ENCODE data around the gene DNAH5.

Gene DNAH5

DNA sequence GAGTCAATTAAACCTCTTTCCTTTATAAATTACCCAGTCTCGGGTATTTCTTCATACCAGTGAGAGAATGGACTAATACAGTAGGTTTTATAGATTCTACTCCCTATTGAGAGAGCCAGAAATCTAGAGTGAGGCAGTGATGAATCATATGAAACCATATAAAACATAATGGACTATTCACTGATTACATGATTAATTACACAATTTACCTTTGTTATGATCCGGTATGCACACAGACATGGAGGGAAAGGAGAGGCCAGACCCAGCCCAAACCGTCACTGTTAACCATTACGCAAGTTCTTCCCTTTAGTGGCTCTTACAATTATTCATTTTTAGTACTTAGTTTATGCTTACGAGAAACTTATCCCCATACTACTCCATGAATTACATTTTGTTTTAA is 205.0 kb downstream of the DNAH5 start:
- POLR2A ChIA-PET, result no interaction called here
- Histone ChIP-seq H3K27ac (ENCODE audit: insufficient read depth in 1 of 2, low read depth in 1 of 2, low read length in 2 of 2, poor library complexity in 1 of 2, severe bottlenecking in 2 of 2) (no peak overlapping the region), H3K36me3 (ENCODE audit: control insufficient read depth in 4 of 4, insufficient read depth in 4 of 4, low read length in 3 of 4) (no peaks in the 10 kb centered on the region), H3K4me3 (ENCODE audit: control insufficient read depth in 1 of 7, extremely low read depth in 1 of 7, insufficient read depth in 4 of 7, low read depth in 2 of 7, low read length in 6 of 7) (no peak overlapping the region), H3K4me1 (ENCODE audit: control extremely low read depth in 1 of 4, control insufficient read depth in 4 of 4, insufficient read depth in 4 of 4, low read length in 3 of 4) (no peaks in the 10 kb centered on the region), H3K9me3 (ENCODE audit: control extremely low read depth in 1 of 5, control insufficient read depth in 4 of 5, insufficient read depth in 2 of 5, low read depth in 1 of 5, low read length in 4 of 5) (peaks cover 0 to 2% (median 0%) of the 10 kb centered on the region in 5 experiments), H3K27me3 (replicated peaks in 2 of 5; ENCODE audit: control insufficient read depth in 4 of 5, insufficient read depth in 5 of 5, low read length in 4 of 5) (no peaks in the 10 kb centered on the region)
- no peak for DNase-seq
- WGBS (ENCODE audit: insufficient coverage), result 90% methylated on average over 2 of the region's 5 CpGs
- CTCF ChIA-PET, result no interaction called here

- no peak for DNase-seq
- H3K4me3 ChIP-seq (ENCODE audit: control insufficient read depth in 1 of 7, extremely low read depth in 1 of 7, insufficient read depth in 4 of 7, low read depth in 2 of 7, low read length in 6 of 7), result no peak overlapping the region
- no peaks in the 10 kb centered on the region for H3K27me3 ChIP-seq (replicated peaks in 2 of 5; ENCODE audit: control insufficient read depth in 4 of 5, insufficient read depth in 5 of 5, low read length in 4 of 5)
- WGBS (ENCODE audit: insufficient coverage), result 100% methylated on average over 7 of the region's 11 CpGs
- ChIA-PET POLR2A (no interaction called here), CTCF (no interaction called here)
- H3K27ac ChIP-seq (ENCODE audit: insufficient read depth in 1 of 2, low read depth in 1 of 2, low read length in 2 of 2, poor library complexity in 1 of 2, severe bottlenecking in 2 of 2), result no peak overlapping the region
- no peaks in the 10 kb centered on the region for H3K36me3 ChIP-seq (ENCODE audit: control insufficient read depth in 4 of 4, insufficient read depth in 4 of 4, low read length in 3 of 4)
- H3K9me3 ChIP-seq (ENCODE audit: control extremely low read depth in 1 of 5, control insufficient read depth in 4 of 5, insufficient read depth in 2 of 5, low read depth in 1 of 5, low read length in 4 of 5), result peaks cover 0 to 2% (median 0%) of the 10 kb centered on the region in 5 experiments
- no peaks in the 10 kb centered on the region for H3K4me1 ChIP-seq (ENCODE audit: control extremely low read depth in 1 of 4, control insufficient read depth in 4 of 4, insufficient read depth in 4 of 4, low read length in 3 of 4)
Measured at GRCh38 chr5:13735691-13736090, 208.8 kb downstream of the DNAH5 start.

GRCh38 chr5:13731121-13731628 is 213.3 kb downstream of the DNAH5 start:
- POLR2A ChIA-PET, result no interaction called here
- CTCF ChIA-PET, result no interaction called here
- no peak overlapping the region for H3K4me3 ChIP-seq (ENCODE audit: control insufficient read depth in 1 of 7, extremely low read depth in 1 of 7, insufficient read depth in 4 of 7, low read depth in 2 of 7, low read length in 6 of 7)
- H3K27ac ChIP-seq (ENCODE audit: insufficient read depth in 1 of 2, low read depth in 1 of 2, low read length in 2 of 2, poor library complexity in 1 of 2, severe bottlenecking in 2 of 2), result no peak overlapping the region
- H3K36me3 ChIP-seq (ENCODE audit: control insufficient read depth in 4 of 4, insufficient read depth in 4 of 4, low read length in 3 of 4), result no peaks in the 10 kb centered on the region
- H3K4me1 ChIP-seq (ENCODE audit: control extremely low read depth in 1 of 4, control insufficient read depth in 4 of 4, insufficient read depth in 4 of 4, low read length in 3 of 4), result no peaks in the 10 kb centered on the region
- H3K27me3 ChIP-seq (replicated peaks in 2 of 5; ENCODE audit: control insufficient read depth in 4 of 5, insufficient read depth in 5 of 5, low read length in 4 of 5), result no peaks in the 10 kb centered on the region
- WGBS (ENCODE audit: insufficient coverage), result 89% methylated on average over 3 of the region's 6 CpGs
- no peak for DNase-seq
- H3K9me3 ChIP-seq (ENCODE audit: control extremely low read depth in 1 of 5, control insufficient read depth in 4 of 5, insufficient read depth in 2 of 5, low read depth in 1 of 5, low read length in 4 of 5), result peaks cover 0 to 2% (median 0%) of the 10 kb centered on the region in 5 experiments

GRCh38 chr5:13708906-13709305 is 235.6 kb downstream of the DNAH5 start:
- H3K36me3 ChIP-seq (ENCODE audit: control insufficient read depth in 4 of 4, insufficient read depth in 4 of 4, low read length in 3 of 4), result no peaks in the 10 kb centered on the region
- no peak overlapping the region for H3K27ac ChIP-seq (ENCODE audit: insufficient read depth in 1 of 2, low read depth in 1 of 2, low read length in 2 of 2, poor library complexity in 1 of 2, severe bottlenecking in 2 of 2)
- H3K4me3 ChIP-seq (ENCODE audit: control insufficient read depth in 1 of 7, extremely low read depth in 1 of 7, insufficient read depth in 4 of 7, low read depth in 2 of 7, low read length in 6 of 7), result no peak overlapping the region
- DNase-seq, result no peak
- no peaks in the 10 kb centered on the region for H3K9me3 ChIP-seq (ENCODE audit: control extremely low read depth in 1 of 5, control insufficient read depth in 4 of 5, insufficient read depth in 2 of 5, low read depth in 1 of 5, low read length in 4 of 5)
- H3K27me3 ChIP-seq (replicated peaks in 2 of 5; ENCODE audit: control insufficient read depth in 4 of 5, insufficient read depth in 5 of 5, low read length in 4 of 5), result no peaks in the 10 kb centered on the region
- H3K4me1 ChIP-seq (ENCODE audit: control extremely low read depth in 1 of 4, control insufficient read depth in 4 of 4, insufficient read depth in 4 of 4, low read length in 3 of 4), result no peaks in the 10 kb centered on the region
- no CpG with 5 or more reads among the region's 2 CpGs for WGBS (ENCODE audit: insufficient coverage)
- ChIA-PET POLR2A (no interaction called here), CTCF (no interaction called here)

GRCh38 chr5:13708432-13708831 is 236.1 kb downstream of the DNAH5 start:
- Histone ChIP-seq H3K27ac (ENCODE audit: insufficient read depth in 1 of 2, low read depth in 1 of 2, low read length in 2 of 2, poor library complexity in 1 of 2, severe bottlenecking in 2 of 2) (no peak overlapping the region), H3K4me1 (ENCODE audit: control extremely low read depth in 1 of 4, control insufficient read depth in 4 of 4, insufficient read depth in 4 of 4, low read length in 3 of 4) (no peaks in the 10 kb centered on the region), H3K27me3 (replicated peaks in 2 of 5; ENCODE audit: control insufficient read depth in 4 of 5, insufficient read depth in 5 of 5, low read length in 4 of 5) (no peaks in the 10 kb centered on the region), H3K4me3 (ENCODE audit: control insufficient read depth in 1 of 7, extremely low read depth in 1 of 7, insufficient read depth in 4 of 7, low read depth in 2 of 7, low read length in 6 of 7) (no peak overlapping the region), H3K36me3 (ENCODE audit: control insufficient read depth in 4 of 4, insufficient read depth in 4 of 4, low read length in 3 of 4) (no peaks in the 10 kb centered on the region), H3K9me3 (ENCODE audit: control extremely low read depth in 1 of 5, control insufficient read depth in 4 of 5, insufficient read depth in 2 of 5, low read depth in 1 of 5, low read length in 4 of 5) (no peaks in the 10 kb centered on the region)
- POLR2A ChIA-PET, result no interaction called here
- CTCF ChIA-PET, result no interaction called here
- WGBS (ENCODE audit: insufficient coverage), result no CpG with 5 or more reads among the region's 2 CpGs
- no peak for DNase-seq

DNA sequence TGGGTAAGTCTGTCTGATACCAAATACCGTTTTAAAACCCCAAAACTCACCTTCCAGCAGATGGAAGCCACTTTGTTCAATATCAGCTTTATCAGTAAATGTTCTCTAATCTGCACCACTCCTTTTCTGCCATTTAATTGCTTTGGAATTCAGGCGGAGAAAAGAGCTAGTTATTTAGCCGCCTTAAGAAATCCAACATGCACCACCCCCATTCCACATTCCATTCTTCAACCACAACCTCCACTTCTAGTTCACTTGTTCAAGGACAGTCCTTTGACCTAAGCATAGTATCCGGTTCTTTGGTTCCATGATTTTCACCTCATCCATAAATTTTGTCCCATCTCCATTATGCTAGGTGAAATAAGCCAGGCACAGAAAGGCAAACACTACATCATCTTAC is 240.1 kb downstream of the DNAH5 start:
- ChIA-PET POLR2A (no interaction called here), CTCF (no interaction called here)
- H3K36me3 ChIP-seq (ENCODE audit: control insufficient read depth in 4 of 4, insufficient read depth in 4 of 4, low read length in 3 of 4), result no peaks in the 10 kb centered on the region
- H3K9me3 ChIP-seq (ENCODE audit: control extremely low read depth in 1 of 5, control insufficient read depth in 4 of 5, insufficient read depth in 2 of 5, low read depth in 1 of 5, low read length in 4 of 5), result no peaks in the 10 kb centered on the region
- DNase-seq, result no peak
- H3K27ac ChIP-seq (ENCODE audit: insufficient read depth in 1 of 2, low read depth in 1 of 2, low read length in 2 of 2, poor library complexity in 1 of 2, severe bottlenecking in 2 of 2), result no peak overlapping the region
- no peak overlapping the region for H3K4me3 ChIP-seq (ENCODE audit: control insufficient read depth in 1 of 7, extremely low read depth in 1 of 7, insufficient read depth in 4 of 7, low read depth in 2 of 7, low read length in 6 of 7)
- no peaks in the 10 kb centered on the region for H3K27me3 ChIP-seq (replicated peaks in 2 of 5; ENCODE audit: control insufficient read depth in 4 of 5, insufficient read depth in 5 of 5, low read length in 4 of 5)
- 60% methylated on average over 3 of the region's 4 CpGs for WGBS (ENCODE audit: insufficient coverage)
- H3K4me1 ChIP-seq (ENCODE audit: control extremely low read depth in 1 of 4, control insufficient read depth in 4 of 4, insufficient read depth in 4 of 4, low read length in 3 of 4), result no peaks in the 10 kb centered on the region

DNA sequence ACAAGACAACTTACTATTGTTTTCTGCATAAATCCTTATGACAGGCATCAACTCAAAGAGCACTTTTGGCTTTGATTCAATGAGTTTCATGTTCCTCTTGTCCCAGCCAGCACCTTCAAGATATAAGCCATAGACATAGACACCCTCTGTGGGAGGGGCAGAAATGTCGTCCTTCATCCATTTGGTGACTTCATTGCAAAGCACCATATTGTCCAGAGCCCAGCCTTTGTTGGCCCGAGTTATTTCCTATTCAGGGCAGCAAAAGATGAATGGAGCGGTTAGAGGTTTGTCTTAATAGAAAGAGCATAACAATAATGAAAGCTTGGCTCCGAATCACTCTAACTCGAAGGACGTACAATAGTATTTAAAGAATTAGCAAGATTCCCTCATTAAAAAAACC is 243.9 kb downstream of the DNAH5 start:
- ChIA-PET POLR2A (no interaction called here), CTCF (interaction anchor here (0.7 kb wide), 1 partner anchor 53 kb away, joined by 3 read pairs; no protein-coding TSS in a partner anchor)
- H3K27ac ChIP-seq (ENCODE audit: insufficient read depth in 1 of 2, low read depth in 1 of 2, low read length in 2 of 2, poor library complexity in 1 of 2, severe bottlenecking in 2 of 2), result no peak overlapping the region
- WGBS (ENCODE audit: insufficient coverage), result 92% methylated on average over 6 of the region's 6 CpGs
- H3K9me3 ChIP-seq (ENCODE audit: control extremely low read depth in 1 of 5, control insufficient read depth in 4 of 5, insufficient read depth in 2 of 5, low read depth in 1 of 5, low read length in 4 of 5), result peaks cover 0 to 2% (median 0%) of the 10 kb centered on the region in 5 experiments
- no peak overlapping the region for H3K4me3 ChIP-seq (ENCODE audit: control insufficient read depth in 1 of 7, extremely low read depth in 1 of 7, insufficient read depth in 4 of 7, low read depth in 2 of 7, low read length in 6 of 7)
- H3K4me1 ChIP-seq (ENCODE audit: control extremely low read depth in 1 of 4, control insufficient read depth in 4 of 4, insufficient read depth in 4 of 4, low read length in 3 of 4), result no peaks in the 10 kb centered on the region
- DNase-seq, result no peak
- no peaks in the 10 kb centered on the region for H3K27me3 ChIP-seq (replicated peaks in 2 of 5; ENCODE audit: control insufficient read depth in 4 of 5, insufficient read depth in 5 of 5, low read length in 4 of 5)
- no peaks in the 10 kb centered on the region for H3K36me3 ChIP-seq (ENCODE audit: control insufficient read depth in 4 of 4, insufficient read depth in 4 of 4, low read length in 3 of 4)

Measured in common myeloid progenitor, CD34-positive (primary cell).